ENCODE measurements around the gene GRM4.

DNA sequence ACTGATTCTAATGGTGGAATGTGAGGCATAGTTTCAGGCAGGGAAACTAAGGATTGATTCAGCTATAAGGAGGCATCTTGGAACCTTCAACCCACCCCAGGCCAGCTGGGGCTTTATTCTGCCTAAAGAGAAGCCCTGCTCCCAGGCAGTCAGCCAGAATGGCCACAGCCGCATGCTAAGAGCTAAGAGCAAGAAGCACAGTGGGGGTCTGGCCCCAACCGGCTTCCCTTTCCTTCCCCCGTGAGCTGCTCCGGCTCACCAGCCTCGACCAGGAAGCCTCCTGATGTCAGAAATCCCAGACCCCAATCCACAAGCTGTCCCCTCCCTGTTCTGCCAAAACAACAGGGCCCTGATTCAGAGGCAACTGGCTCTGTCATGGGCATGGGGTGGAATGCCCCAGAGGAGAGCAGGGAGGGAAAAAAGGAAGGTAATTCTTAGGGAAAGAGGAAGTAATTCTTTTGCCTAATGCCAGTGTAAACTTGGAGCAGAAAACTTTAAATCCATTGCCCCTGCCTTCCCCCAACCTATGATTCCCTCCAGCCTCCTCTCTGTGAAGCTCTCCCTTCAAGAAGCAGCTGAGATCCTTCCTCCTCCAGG lies 6.9 kb downstream of the GRM4 start:
- TF ChIP-seq, protein P1, sequence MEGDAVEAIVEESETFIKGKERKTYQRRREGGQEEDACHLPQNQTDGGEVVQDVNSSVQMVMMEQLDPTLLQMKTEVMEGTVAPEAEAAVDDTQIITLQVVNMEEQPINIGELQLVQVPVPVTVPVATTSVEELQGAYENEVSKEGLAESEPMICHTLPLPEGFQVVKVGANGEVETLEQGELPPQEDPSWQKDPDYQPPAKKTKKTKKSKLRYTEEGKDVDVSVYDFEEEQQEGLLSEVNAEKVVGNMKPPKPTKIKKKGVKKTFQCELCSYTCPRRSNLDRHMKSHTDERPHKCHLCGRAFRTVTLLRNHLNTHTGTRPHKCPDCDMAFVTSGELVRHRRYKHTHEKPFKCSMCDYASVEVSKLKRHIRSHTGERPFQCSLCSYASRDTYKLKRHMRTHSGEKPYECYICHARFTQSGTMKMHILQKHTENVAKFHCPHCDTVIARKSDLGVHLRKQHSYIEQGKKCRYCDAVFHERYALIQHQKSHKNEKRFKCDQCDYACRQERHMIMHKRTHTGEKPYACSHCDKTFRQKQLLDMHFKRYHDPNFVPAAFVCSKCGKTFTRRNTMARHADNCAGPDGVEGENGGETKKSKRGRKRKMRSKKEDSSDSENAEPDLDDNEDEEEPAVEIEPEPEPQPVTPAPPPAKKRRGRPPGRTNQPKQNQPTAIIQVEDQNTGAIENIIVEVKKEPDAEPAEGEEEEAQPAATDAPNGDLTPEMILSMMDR (IDR thresholded peaks at IDR 0.05): no peak
- no peak for TF ChIP-seq POLR2A (IDR thresholded peaks at IDR 0.05)
